ENCODE measurements around the gene GATC.
A peak's percentile ranks its signal among the peaks of the same experiment; 100 is the strongest.

DNA sequence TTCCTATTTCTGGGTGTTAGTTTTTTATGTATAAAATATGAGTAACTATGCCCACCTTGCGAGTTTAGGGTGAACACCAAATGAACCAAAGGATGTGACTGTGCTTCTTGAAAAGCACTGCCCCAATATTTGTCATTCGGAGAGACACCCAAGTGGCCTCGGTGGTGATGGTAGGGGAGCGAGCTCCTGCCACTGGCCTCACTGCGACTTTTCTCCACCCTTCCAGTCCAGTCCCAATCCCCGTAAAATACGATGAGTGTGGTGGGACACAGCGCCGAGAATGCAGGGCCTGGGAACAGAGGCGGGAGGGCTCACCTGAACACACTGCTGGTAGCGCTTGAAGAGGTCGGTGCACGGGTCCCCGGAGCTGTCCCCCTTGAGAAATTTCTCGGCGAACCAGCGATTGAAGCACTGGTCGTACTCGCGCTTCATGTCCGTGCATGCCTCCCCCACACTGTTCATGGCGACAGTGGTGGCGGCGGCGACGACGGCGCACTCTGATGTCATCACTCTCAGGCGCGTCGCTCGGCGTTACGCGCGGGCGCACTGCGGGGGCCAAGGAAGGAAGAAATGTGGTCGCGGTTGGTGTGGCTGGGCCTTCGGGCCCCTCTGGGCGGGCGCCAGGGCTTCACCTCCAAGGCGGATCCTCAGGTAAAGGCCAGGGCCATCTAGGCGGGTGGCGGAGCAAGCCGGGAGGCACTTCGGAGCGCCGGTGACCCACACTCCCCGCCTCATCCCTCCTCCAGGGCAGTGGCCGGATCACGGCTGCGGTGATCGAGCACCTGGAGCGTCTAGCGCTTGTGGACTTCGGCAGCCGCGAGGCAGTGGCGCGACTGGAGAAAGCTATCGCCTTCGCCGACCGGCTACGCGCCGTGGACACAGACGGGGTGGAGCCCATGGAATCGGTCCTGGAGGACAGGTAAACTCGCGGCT is at the start of gene GATC, which contains the start of gene TRIAP1:
- TF ChIP-seq, protein P1, sequence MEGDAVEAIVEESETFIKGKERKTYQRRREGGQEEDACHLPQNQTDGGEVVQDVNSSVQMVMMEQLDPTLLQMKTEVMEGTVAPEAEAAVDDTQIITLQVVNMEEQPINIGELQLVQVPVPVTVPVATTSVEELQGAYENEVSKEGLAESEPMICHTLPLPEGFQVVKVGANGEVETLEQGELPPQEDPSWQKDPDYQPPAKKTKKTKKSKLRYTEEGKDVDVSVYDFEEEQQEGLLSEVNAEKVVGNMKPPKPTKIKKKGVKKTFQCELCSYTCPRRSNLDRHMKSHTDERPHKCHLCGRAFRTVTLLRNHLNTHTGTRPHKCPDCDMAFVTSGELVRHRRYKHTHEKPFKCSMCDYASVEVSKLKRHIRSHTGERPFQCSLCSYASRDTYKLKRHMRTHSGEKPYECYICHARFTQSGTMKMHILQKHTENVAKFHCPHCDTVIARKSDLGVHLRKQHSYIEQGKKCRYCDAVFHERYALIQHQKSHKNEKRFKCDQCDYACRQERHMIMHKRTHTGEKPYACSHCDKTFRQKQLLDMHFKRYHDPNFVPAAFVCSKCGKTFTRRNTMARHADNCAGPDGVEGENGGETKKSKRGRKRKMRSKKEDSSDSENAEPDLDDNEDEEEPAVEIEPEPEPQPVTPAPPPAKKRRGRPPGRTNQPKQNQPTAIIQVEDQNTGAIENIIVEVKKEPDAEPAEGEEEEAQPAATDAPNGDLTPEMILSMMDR (IDR thresholded peaks at IDR 0.05) = no peak
- peak; percentile 40 to 56 for TF ChIP-seq POLR2A (IDR thresholded peaks at IDR 0.05)
